Measurements from ENCODE around the gene DCC.

Gene DCC

DNA sequence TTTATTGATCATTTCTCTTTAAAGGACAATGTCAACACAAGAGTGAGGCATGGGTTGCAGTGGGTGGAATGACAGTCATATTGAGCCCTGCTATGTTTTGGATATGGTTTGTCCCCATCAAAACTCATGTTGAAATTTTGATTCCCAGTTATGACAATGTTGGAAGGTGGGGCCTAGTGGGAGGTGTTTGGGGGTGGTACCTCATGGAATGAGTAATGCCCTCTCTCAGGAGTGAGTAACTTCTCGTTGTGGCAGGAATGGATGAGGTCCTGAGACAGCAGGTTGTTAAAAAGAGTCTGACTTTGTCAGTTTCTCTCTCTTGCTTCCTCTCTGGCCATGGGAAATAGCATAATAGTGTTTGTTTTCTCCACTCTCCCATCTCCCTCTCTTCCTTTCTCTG is 345.3 kb downstream of the DCC start:
- no peak for DNase-seq (ENCODE audit: low read depth)

DNA sequence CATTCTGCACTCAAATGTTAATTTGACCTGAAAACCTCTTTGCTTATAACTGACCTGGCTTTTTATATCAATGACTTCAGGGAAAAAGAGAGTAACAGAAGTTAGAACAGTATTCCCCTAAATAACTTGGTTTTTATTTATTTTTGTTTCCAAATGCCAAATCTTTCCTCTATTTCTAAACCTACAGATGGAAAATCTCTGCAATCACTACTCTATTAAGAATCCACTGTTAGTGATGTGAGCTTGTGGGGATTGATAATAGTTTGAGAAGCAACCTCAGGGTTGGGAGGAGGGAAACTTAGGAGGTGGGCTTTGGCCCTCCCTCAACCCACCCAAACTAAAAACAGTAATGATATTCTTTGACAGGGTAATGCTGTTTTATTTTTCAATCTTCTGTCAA is 351.8 kb downstream of the DCC start:
- DNase-seq (ENCODE audit: low read depth), result no peak

DNA sequence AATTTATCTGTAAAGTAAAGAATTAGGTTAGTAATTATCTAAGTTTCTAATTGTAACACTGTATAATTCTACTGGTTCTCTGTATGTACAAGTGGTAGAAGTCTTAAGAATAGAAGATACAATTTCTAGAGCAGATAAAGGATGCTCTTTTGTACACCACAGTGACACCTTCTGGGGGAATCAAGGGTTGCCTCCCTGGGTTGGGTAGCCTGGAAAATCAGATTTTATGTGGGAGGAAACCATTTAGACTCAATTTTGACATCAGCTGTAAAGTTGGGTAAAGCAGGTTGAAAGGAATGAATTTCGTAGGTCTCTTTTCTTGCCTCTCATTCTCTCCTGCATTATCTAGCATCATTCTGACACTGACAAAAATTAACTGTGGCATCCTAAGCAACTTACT is 354.8 kb downstream of the DCC start:
- DNase-seq (ENCODE audit: low read depth), result no peak

DNA sequence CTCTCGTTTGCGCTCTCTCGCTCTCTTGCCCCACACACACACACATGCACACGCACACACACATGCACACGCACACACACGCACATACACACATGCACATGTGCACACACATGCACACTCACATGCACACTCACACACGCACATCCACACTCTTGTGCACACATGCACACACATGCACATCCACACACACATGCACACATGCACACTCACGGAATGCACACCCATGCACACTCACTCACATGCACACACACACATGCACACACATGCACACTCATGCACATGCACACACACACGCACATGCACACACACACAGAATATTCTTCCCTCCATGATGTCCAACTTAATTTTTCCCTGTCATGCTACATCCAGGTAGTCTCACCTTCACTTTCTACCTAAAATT is 360.1 kb downstream of the DCC start:
- DNase-seq (ENCODE audit: low read depth), result no peak

DNA sequence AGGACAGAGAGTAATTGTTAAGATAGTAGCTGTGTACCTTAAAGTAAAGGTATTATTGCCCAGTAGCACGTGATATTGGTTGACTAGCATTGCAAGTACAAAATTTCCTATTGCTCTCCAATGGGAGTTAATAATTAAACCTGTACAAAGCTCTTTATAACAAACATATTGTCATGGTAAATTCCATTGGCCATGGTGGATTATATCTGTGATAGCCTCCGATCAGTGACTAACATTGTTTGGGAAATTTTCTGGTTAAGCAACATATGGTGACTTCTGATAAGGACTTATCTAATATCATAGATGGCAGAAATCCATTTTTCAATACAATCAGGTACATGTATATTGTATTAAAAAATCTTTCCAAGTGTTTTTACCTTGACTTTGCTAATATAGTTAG is 360.8 kb downstream of the DCC start:
- no peak for DNase-seq (ENCODE audit: low read depth)

DNA sequence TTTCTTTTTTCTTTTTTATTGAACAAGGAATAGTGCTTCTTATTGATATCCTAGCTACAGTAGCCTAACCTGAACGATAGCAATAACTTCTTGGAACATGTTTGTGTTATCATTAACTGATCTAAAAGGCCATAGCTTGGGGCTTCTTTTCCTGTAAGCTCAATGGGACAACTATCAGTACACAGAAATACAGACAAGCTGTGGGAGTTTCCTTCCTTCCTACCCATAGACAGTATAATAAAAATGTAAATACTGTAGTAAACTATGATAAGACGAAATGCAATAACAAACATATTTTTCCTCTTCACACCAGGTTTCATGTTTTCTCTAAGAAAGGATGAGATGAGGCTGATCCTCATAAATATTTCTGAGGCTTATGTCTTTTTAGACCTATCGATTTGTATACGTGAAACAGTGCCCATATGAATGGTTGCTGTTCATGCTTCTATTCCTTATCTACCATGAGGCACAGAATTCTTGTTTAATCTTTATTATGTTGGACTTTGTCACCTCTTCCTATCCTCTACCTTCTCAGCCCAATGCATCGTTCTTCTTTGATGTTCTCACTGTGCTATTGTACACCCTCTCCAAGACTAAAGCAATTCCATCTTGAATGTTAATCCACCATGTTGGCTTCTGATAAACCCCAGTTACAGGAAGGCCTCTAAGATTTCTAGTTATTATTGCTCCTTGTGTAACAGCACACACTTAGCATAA is 361.4 kb downstream of the DCC start:
- DNase-seq (ENCODE audit: low read depth), result no peak

DNA sequence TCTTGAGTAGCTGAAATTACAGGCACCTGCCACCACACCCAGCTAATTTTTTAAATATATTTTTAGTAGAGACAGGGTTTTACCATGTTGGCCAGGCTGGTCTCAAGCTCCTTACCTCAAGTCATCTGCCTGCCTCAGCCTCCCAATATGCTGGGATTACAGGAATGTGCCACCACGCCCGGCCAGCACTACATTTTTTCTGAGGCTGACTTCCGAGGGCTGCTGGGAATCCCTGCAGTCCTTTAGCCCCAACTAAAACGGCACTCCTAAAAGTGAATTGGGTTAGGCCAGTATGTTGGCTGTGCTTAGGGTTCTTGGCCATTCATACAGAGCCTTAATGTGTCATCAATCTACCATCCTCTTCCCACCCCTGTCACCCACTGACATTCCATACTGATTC is 375.4 kb downstream of the DCC start:
- DNase-seq (ENCODE audit: low read depth), result no peak

DNA sequence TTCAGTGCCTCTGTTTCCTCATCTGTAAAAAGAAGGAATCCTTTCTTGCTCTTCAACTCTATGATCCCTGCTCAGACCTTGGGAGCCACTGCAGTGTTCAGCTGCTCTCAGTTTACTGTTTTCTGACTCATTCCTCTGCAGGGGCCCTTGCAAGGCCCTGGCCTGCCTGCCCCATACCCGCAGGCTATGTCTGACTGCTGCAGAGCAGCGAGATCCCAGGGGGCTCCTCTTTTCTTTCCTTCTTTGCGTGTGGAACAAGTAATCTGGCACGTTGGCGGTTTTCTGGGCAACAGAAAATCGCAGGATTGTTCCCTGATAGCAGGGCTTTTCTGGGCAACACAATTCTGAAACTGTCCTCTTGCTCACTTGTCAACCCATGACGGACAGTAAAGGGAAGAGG is 376.0 kb downstream of the DCC start:
- DNase-seq (ENCODE audit: low read depth), result no peak

DNA sequence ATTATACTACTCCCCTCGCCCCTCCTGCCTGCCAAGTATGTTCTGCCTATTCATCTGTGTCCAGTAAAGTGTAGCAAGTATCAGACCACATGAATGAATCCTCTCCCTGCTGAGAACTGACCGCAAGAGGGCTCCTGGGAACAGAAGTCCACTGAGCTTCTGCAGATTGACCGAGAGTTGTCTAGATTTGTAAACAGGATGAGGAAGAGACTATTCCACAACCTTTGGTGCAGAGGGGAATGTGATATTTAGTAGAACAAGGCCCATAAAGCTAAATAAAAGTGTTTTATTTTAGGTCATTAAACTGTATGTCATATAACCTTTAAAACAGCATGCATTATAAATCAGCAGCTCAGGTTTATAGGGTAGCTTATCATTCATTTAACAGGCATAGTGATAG is 377.0 kb downstream of the DCC start:
- peak; percentile 4 for DNase-seq (ENCODE audit: low read depth)

DNA sequence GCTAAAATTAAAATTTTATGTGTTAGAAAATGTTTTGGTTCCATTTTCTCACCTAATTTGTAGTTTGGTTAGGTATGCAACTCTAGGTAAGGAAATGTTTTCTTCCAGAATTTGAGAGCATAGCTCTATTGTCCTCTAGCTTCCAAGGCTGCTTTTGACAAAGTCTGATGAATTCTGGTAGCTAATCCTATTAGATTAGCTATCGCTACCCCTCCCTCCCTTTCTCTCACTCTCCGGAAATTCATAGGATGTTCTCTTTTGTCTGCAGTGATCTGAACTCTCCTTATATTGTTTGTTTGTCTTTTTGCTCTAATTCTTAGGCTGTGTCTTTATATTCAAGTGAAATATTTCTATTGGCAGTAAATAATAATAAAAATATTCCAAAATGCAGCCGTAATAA is 382.9 kb downstream of the DCC start:
- DNase-seq (ENCODE audit: low read depth), result no peak

DNA sequence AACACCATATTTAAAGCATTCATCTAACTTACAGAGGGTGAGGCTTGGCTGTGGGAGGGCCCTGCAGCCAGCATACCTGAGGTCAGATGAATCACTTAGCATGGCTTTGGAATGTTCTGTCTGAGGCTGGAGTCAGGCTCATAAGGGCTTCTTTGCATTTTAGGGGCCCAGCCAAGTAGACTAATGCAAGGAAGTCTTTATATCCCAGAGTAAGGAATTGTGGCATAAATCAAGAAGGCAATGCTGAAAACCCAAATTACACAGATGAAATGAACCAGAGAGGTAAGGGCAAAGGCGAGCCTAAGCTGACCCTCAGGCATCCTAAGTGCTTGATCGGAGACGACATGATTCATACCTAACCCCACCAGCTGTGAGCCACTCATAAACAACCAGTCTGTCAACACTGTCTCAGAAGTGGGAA is 383.6 kb downstream of the DCC start:
- no peak for DNase-seq (ENCODE audit: low read depth)

DNA sequence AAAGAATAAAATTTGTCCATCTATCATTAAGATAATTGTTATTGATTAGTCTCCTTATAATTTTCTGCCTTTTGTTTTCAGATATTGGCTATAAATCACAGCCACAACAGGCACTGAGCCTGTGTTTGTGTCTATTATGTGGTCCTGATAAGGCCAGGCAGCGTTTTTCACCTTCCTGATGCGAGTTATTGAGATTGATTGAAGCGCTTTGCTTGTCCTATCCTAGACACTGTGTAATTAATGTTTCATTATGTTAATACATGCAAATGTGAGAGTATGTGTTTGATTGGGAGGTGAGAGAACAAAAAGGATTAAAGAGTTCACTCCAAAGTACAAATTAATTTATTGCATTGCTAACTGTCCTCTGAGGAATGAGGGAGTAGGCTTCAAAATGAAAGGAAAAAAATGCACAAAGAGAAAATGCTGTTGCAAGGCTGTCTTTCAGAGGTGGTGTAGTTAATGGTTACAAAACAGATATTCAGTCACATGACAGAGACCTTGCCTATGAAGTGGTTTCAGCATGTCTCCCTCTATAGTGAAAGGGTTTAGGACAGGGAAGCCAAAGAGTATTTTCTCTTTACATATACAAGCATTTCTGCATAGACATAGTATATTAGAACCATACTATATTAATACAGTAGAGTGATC is 391.1 kb downstream of the DCC start:
- no peak for DNase-seq (ENCODE audit: low read depth)

DNA sequence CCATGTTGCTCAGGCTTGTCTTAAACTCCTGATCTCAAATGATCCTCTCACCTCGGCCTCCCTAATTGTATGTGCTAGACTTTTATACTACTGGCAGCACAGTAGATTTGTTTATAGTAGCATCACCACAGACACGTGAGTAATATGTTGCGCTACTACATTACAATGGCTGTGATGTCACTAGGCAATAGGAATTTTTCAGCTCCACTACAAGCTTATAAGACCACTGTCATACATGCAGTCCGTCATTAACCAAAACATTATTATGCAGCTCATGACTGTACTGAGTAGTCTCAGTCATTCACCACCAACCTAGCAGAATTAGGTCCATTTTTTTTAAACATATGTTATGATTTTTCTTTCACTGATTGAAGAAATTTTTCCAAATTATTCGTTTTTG is 398.9 kb downstream of the DCC start:
- DNase-seq (ENCODE audit: low read depth), result no peak

DNA sequence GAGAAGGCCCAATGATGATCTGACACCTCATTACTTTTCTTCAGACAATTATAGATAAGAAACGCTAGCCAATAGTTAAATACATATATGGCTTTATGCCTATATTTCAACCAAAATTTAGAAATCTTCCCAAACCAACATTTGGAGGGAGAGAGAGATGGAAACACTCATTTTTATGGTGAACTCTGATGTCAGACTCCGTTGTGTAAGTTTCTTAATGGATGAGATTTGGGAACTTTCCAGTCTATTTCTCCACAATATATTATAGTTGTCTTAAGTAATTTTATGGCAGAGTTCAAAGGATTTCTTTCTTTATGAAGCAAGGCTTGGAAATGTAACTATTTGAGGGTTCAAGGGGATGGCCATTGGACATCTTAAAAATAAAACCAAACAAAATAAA is 407.0 kb downstream of the DCC start:
- DNase-seq (ENCODE audit: low read depth), result no peak

DNA sequence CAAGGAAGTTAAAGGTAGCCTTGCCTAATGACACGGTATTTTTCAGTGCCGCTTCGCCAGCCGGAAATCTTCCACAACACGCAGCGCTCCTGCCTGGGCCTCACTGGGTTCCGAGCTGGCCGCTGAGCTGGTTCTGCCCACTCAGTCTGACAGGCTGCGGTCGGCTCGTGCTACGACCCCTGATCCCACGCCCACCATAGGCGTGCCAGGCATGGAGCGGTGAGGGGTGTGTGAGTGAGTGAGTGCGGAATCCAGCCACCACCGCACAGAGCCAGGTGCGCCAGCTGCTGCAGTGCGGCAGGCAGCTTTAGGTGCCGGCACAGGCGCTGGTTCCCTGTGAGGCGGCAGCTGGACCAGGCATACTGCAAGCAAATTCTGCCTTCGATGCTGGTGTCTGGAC is 407.9 kb downstream of the DCC start:
- no peak for DNase-seq (ENCODE audit: low read depth)

DNA sequence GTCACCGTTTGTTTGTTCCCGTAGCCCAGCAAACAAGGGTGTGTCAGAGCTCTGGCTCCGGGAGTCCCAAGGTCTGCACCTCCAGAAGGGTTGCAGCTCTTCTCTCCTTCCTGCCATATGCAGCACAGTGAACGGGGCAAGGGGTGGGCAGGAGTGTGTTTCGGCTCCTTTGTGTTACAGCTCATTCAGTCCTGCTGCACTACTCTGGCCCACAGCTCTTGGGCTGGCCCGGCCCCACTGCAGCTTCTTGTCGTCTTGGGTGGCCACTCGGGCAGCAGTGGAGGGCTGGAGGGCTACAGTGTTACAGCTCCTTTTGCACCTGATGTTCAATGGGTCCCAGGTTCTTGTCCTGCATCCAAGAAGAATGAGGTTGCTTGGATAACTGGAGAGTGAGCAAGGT is 408.3 kb downstream of the DCC start:
- no peak for DNase-seq (ENCODE audit: low read depth)

DNA sequence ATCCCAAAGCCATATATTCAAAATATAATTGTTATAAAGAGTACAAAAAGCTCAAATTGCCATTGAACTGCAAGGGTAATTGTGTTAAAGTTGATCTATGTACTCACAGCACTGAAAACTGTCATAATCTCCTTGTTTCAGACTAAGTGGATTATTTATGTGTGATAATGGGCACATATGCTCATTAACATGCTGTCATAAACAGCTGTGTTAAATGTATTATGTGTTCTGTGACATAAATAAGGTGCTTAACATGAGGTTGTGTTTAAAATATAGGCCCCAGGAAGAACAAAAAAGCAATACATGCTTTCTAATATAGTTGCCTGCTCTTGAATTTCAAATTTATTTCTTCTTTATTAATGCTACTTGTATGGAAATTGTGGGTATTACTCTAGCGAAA is 409.5 kb downstream of the DCC start:
- no peak for DNase-seq (ENCODE audit: low read depth)

DNA sequence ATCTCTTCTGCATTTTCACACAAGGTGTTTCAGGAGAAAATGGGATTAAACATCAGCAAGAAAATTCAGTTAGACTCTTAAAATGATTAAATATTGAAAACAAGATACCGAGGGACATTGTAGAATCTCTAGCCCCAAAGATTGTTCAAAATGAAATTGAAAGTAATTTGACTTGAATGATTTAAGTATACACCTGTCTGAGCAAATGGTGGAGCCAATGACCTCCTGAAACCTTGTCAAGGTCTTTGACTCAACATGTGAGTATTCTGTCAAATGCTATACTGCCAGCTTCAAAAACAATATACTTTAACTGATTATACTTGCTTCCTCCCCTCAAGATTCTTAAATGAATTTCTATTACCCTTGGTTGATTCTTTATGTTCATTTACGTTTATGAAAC is 411.0 kb downstream of the DCC start:
- no peak for DNase-seq (ENCODE audit: low read depth)

DNA sequence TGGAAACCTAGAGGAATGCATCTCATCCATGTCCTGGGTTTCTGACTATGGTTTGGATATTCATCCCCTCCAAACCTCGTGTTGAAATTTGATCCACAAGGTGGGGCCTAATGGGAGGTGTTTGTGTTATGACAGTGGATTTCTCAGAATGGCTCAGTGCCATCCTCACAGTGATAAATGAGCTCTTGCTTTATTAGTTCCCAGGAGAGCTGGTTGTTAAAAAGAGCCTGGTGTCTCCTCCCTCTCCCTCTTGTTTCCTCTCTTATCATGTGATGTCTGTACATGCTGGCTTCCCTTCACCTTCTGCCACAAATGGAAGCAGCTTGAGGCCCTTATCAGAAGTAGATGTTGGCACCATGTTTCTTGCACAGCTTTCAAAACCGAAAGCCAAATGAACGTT is 424.3 kb downstream of the DCC start:
- no peak for DNase-seq (ENCODE audit: low read depth)

DNA sequence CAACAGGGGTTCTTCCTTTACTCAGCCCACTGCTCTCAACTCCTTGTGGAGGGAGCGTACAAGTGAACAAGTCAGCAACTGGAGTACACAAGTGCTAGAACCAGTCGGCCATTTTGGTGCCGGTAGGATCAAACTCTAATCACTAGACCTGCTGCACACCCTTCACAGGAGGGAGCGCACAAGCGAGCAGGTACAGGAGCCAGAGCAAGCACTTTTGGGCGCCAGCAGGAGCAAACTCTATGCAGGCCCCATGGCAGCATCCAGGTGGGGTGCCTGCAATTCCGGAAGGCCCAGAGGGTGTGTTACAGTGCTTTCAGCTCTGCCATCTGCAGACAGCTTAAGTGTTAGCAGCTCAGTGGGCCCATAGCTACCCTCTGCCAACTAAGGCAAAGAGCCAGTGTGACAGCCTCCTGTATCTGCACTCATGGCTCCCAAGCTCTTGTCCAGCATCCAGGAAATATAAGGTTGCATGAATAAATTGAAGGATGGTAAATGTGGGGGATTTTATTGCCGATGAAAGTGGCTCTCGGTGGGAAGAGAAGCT is 426.1 kb downstream of the DCC start:
- DNase-seq (ENCODE audit: low read depth), result no peak

DNA sequence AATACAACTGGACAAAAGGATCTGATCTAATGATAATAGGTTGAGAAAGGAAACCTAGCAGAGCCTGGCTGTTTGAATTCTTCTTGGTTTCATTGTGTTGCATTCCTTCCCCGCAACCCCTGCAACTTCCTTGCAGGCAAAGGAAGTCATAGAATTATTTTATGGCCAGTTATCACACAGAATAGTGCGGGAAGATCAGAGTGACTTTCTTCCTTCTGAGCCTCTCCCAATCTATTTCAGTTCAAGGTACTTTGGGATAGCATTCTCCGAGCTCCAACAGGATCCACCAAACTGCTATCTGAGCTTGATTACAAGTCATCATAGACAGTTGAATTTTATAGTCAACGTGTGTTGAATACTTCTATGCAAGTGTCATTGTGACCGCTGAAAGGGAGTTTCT is 441.1 kb downstream of the DCC start:
- no peak for DNase-seq (ENCODE audit: low read depth)

DNA sequence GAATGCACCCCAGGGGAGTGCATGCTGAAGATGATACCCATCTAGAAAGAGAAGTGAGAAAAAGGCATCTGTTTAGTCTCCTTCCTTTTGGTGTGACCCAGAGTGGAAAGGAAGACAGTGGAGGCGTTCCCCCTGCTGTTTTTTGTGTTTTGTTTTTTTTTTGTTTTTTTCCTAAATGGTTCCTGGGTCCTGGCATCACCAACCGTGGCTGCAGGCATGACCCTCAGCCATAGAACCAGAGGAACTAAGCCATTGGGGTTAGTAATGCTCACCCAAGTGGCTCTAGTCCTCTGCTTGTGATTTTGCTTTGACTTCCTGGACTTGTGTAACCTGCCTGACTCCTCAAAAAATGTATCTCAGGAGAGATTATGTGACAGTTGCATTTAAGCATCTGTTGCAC is 451.3 kb downstream of the DCC start:
- no peak for DNase-seq (ENCODE audit: low read depth)

DNA sequence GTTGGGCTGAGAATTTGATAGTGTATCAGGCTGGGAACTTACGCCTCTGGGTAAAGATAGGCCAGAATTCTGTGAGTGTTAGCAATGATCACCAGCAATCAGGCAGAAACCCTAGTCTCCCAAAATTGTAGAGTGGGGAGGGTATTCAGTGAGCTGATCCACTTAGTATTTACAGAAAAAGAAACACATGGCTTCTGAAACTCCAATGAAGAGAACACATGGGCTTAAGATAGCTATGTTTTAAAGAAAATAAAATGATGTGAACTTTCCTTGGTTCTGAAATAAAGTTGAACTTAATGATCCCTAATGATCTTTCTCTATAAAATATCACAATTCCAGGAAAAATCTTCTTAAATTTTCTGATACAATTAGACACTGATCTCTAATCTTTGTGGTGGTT is 472.8 kb downstream of the DCC start:
- no peak for DNase-seq (ENCODE audit: low read depth)

Data from iris pigment epithelial cell (primary cell).